ENCODE data around the gene MAP4K5.

DNA sequence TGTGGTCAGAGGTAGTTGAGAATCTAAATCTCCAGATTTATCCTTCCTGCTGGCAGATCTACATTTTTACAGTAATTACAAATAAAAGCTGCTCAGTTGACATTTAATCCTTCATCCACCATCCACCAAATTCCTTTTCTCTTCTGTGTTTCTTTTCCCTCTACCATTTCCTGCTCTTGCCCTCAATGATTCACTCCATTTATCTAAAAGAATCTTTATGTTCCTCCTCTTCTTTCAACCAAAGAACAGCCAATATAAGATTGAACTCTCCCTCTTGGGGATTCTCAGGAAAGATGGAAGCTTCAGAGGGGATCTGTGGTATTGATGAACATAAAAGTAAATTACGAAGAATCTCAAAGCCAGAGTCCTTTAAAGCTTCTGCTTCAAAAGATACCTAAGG is 4.4 kb downstream of the MAP4K5 start:
- TF ChIP-seq, protein P1, sequence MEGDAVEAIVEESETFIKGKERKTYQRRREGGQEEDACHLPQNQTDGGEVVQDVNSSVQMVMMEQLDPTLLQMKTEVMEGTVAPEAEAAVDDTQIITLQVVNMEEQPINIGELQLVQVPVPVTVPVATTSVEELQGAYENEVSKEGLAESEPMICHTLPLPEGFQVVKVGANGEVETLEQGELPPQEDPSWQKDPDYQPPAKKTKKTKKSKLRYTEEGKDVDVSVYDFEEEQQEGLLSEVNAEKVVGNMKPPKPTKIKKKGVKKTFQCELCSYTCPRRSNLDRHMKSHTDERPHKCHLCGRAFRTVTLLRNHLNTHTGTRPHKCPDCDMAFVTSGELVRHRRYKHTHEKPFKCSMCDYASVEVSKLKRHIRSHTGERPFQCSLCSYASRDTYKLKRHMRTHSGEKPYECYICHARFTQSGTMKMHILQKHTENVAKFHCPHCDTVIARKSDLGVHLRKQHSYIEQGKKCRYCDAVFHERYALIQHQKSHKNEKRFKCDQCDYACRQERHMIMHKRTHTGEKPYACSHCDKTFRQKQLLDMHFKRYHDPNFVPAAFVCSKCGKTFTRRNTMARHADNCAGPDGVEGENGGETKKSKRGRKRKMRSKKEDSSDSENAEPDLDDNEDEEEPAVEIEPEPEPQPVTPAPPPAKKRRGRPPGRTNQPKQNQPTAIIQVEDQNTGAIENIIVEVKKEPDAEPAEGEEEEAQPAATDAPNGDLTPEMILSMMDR (optimal IDR thresholded peaks at IDR 0.05 in 1 of 3, IDR thresholded peaks at IDR 0.05 in 1 of 3, conservative IDR thresholded peaks at IDR 0.05 in 1 of 3; ENCODE audit: extremely low read depth in 1 of 3, insufficient read depth in 2 of 3, low read length in 3 of 3), result no peak
- no peak for TF ChIP-seq EZH2 (IDR thresholded peaks at IDR 0.05; ENCODE audit: low read length)

Data from keratinocyte (primary cell).